ENCODE results near the gene ALPK3.

DNA sequence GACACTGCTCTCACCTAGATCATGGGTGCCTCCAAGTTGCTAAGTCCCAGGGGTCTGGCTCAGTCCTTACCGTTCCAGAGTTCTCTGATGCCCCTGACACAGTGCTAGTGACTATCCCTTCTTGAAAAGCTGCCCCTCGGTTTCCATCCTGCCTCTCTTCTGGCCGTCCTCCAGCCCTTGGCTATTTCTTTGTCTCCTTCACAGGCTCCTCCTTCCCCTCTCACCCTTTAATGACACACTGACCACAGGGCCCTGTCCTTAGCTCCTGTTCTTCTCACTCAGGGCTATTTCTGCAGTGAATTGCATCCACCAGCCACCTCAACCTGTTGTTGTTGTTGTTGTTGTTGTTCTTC, 98.4 kb downstream of the ALPK3 start:
- TF ChIP-seq, protein P1, sequence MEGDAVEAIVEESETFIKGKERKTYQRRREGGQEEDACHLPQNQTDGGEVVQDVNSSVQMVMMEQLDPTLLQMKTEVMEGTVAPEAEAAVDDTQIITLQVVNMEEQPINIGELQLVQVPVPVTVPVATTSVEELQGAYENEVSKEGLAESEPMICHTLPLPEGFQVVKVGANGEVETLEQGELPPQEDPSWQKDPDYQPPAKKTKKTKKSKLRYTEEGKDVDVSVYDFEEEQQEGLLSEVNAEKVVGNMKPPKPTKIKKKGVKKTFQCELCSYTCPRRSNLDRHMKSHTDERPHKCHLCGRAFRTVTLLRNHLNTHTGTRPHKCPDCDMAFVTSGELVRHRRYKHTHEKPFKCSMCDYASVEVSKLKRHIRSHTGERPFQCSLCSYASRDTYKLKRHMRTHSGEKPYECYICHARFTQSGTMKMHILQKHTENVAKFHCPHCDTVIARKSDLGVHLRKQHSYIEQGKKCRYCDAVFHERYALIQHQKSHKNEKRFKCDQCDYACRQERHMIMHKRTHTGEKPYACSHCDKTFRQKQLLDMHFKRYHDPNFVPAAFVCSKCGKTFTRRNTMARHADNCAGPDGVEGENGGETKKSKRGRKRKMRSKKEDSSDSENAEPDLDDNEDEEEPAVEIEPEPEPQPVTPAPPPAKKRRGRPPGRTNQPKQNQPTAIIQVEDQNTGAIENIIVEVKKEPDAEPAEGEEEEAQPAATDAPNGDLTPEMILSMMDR (IDR thresholded peaks at IDR 0.05; ENCODE audit: extremely low read depth in 1 of 2, insufficient read depth in 1 of 2, low read depth in 1 of 2, low read length in 2 of 2): no peak
- TF ChIP-seq POLR2A (IDR thresholded peaks at IDR 0.05; ENCODE audit: low read depth, low read length) (no peak), MYC (IDR thresholded peaks at IDR 0.05; ENCODE audit: low read depth, low read length) (no peak), EZH2 (IDR thresholded peaks at IDR 0.05; ENCODE audit: borderline replicate concordance, low read depth, low read length, severe bottlenecking) (no peak), FOS (IDR thresholded peaks at IDR 0.05; ENCODE audit: borderline replicate concordance, insufficient read depth, low read length) (no peak), POLR2AphosphoS5 (IDR thresholded peaks at IDR 0.05; ENCODE audit: insufficient read depth, low read depth, low read length) (no peak), GATA2 (IDR thresholded peaks at IDR 0.05; ENCODE audit: insufficient read depth, insufficient read length, low read depth, low read length) (no peak), JUN (IDR thresholded peaks at IDR 0.05; ENCODE audit: borderline replicate concordance, insufficient read depth, insufficient read length, low read depth) (no peak)
- TF ChIP-seq, protein P2, sequence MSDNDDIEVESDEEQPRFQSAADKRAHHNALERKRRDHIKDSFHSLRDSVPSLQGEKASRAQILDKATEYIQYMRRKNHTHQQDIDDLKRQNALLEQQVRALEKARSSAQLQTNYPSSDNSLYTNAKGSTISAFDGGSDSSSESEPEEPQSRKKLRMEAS (IDR thresholded peaks at IDR 0.05; ENCODE audit: insufficient read depth, insufficient read length): no peak

Data from endothelial cell of umbilical vein (primary cell).